ENCODE data around the gene GASK1A.

- TF ChIP-seq EZH2 (IDR thresholded peaks at IDR 0.05; ENCODE audit: borderline replicate concordance, low read depth, low read length, poor library complexity, severe bottlenecking) = no peak
- no peak for TF ChIP-seq CTCF (conservative IDR thresholded peaks at IDR 0.05; ENCODE audit: low read depth, low read length)
Observed at GRCh38 chr3:43095370-43095769, 116.3 kb downstream of the GASK1A start.

Data from A673 (cell line).